Fibroblast of lung (primary cell): ENCODE measurements around the gene USP53. TPM values are rescaled to one million over a fixed set of nuclear protein-coding genes. Genes with fewer than 3 reads are reported as not detected.

Experiments used
- DNase-seq, 2 donors: peaks; one replicate each; pipeline versions ENCODE4 v3.0.0 to v3.0.0-alpha.2; 2010; ENCODE audit warnings: low read depth in 2 of 2
- H2AFZ ChIP-seq: 2 replicates; pipeline ENCODE4 v1.5.1; 2012; ENCODE audit warnings: low read length, control low read depth, inconsistent platforms
- H3K27ac ChIP-seq: 2 replicates; pipeline ENCODE4 v1.5.1; 2011; ENCODE audit warnings: low read length, control low read depth; ENCODE audit not compliant: insufficient read depth
- H3K27me3 ChIP-seq: 2 replicates; pipeline ENCODE4 v1.5.1; 2011; ENCODE audit warnings: mild to moderate bottlenecking, low read length; ENCODE audit not compliant: control insufficient read depth, insufficient read depth
- H3K36me3 ChIP-seq: 2 replicates; pipeline ENCODE4 v1.5.1; 2011; ENCODE audit warnings: low read length; ENCODE audit not compliant: control insufficient read depth, insufficient read depth
- H3K4me1 ChIP-seq: 2 replicates; pipeline ENCODE4 v1.5.1; 2011; ENCODE audit warnings: low read length; ENCODE audit not compliant: control insufficient read depth, insufficient read depth; ENCODE audit errors: extremely low read depth
- H3K4me2 ChIP-seq: 2 replicates; pipeline ENCODE4 v1.5.1; 2011; ENCODE audit warnings: low read length, control low read depth; ENCODE audit not compliant: insufficient read depth; ENCODE audit errors: extremely low read depth
- H3K4me3 ChIP-seq, 4 experiments: fragments of 200-600 bp in 1 of 4; sonication (generic) in 1 of 4; replicated peaks in 1 of 4; 2 replicates each; pipeline ENCODE4 v1.5.1; 2011 to 2016; ENCODE audit warnings: low read length in 4 of 4, low read depth in 3 of 4, mild to moderate bottlenecking in 3 of 4, control low read depth in 2 of 4, inconsistent platforms in 1 of 4, mixed read lengths in 1 of 4; ENCODE audit not compliant: insufficient read depth in 1 of 4; ENCODE audit errors: control extremely low read depth in 1 of 4
- H3K79me2 ChIP-seq: 2 replicates; pipeline ENCODE4 v1.5.1; 2012; ENCODE audit warnings: mild to moderate bottlenecking, low read length, inconsistent platforms; ENCODE audit not compliant: control insufficient read depth, insufficient read depth
- H3K9ac ChIP-seq: 2 replicates; pipeline ENCODE4 v1.5.1; 2011; ENCODE audit warnings: mild to moderate bottlenecking, low read length, control low read depth; ENCODE audit not compliant: insufficient read depth
- H3K9me3 ChIP-seq: 2 replicates; pipeline ENCODE4 v1.5.1; 2012; ENCODE audit warnings: low read depth, low read length; ENCODE audit not compliant: control insufficient read depth, insufficient read depth
- H4K20me1 ChIP-seq: 2 replicates; pipeline ENCODE4 v1.5.1; 2011; ENCODE audit warnings: low read length; ENCODE audit not compliant: control insufficient read depth, insufficient read depth; ENCODE audit errors: extremely low read depth
- CTCF ChIP-seq, 2 donors: IDR thresholded peaks in 1 of 2; conservative IDR thresholded peaks in 1 of 2; 1 replicate in 1 of 2; 2 replicates in 1 of 2; pipeline ENCODE4 v1.5.1; 2011 to 2012; ENCODE audit warnings: low read length in 2 of 2, control low read depth in 1 of 2, inconsistent platforms in 1 of 2, low read depth in 1 of 2, mild to moderate bottlenecking in 1 of 2
- EZH2 ChIP-seq: IDR thresholded peaks from 2 replicates; pipeline ENCODE4 v1.5.1; 2012; ENCODE audit warnings: low read length, control low read depth, mild to moderate bottlenecking; ENCODE audit errors: missing control alignments
- polyA plus RNA-seq, 2 donors: library from polyadenylated mRNA; depleted of rRNA in 1 of 2; stranded (reverse) in 1 of 2; unstranded in 1 of 2; fragments of >200 nt; gene quantifications; 2 replicates each; pipeline ENCODE4 v1.2.1, GENCODE V29; 2011 to 2012; ENCODE audit warnings: missing spikeins in 1 of 2
- total RNA-seq: library from RNA; depleted of rRNA; stranded (reverse); fragments of >200 nt; gene quantifications from 2 replicates; pipeline ENCODE4 v1.2.1, GENCODE V29; 2014

Gene USP53
- total and polyA plus RNA-seq, 2 donors (not counting 1 experiment from before 2014, with no cell fraction given): 55.7 to 102 TPM

DNA sequence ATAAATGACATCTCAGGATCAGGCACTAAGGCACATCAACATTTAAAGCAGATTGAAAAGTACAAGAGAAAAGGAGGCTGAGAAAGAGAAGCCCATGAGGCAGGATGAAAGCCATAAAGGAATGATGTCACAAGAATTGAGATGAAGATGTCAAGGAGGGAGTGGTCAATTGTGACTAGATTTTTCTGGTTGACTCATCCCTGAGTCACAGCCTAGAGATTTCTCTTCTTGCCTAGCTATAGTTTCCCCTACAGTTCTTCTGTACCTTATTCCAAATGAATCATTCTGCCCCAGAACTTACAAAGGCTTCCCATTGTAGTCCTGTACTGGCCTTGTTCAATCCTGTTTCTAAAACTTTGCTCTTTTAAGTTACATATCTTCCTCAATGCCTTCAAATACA is 3.4 kb upstream of the USP53 start:
- no peak overlapping the region for H2AFZ ChIP-seq

GRCh38 chr4:119209586-119209985 is 2.9 kb upstream of the USP53 start:
- peaks cover 25% of the 10 kb centered on the region for H3K4me1 ChIP-seq
- no peak overlapping the region for H3K4me2 ChIP-seq
- no peak overlapping the region for H3K4me3 ChIP-seq
- no peaks in the 10 kb centered on the region for H3K36me3 ChIP-seq
- no peaks in the 10 kb centered on the region for H3K9me3 ChIP-seq
- no peak for DNase-seq
- H3K27ac ChIP-seq: peak overlapping the region; percentile 80
- H4K20me1 ChIP-seq: no peaks in the 10 kb centered on the region
- TF ChIP-seq CTCF (conservative IDR thresholded peaks at IDR 0.05 in 1 of 2, IDR thresholded peaks at IDR 0.05 in 1 of 2; ENCODE audit: low read depth in 1 of 2, low read length in 2 of 2) (no peak), EZH2 (no peak)
- no peak overlapping the region for H2AFZ ChIP-seq
- H3K9ac ChIP-seq: no peak overlapping the region
- H3K79me2 ChIP-seq: peaks cover 19% of the 10 kb centered on the region
- H3K27me3 ChIP-seq: no peaks in the 10 kb centered on the region

More for the DNA sequence above, 3.4 kb upstream of the USP53 start:
- DNase-seq: peak; percentile 90 to 94
- Histone ChIP-seq H3K79me2 (peaks cover 15% of the 10 kb centered on the region), H3K4me1 (peaks cover 25% of the 10 kb centered on the region), H3K27me3 (no peaks in the 10 kb centered on the region), H3K4me3 (no peak overlapping the region), H3K4me2 (no peak overlapping the region), H3K9ac (no peak overlapping the region), H3K27ac (peak overlapping the region; percentile 80), H3K36me3 (no peaks in the 10 kb centered on the region), H3K9me3 (no peaks in the 10 kb centered on the region), H4K20me1 (no peaks in the 10 kb centered on the region)
- TF ChIP-seq CTCF (conservative IDR thresholded peaks at IDR 0.05 in 1 of 2, IDR thresholded peaks at IDR 0.05 in 1 of 2; ENCODE audit: low read depth in 1 of 2, low read length in 2 of 2): no peak
- no peak for TF ChIP-seq EZH2

- Histone ChIP-seq H3K4me1 (peaks cover 25% of the 10 kb centered on the region), H2AFZ (no peak overlapping the region), H4K20me1 (no peaks in the 10 kb centered on the region), H3K27ac (peak overlapping the region; percentile 20), H3K27me3 (no peaks in the 10 kb centered on the region), H3K9ac (no peak overlapping the region), H3K4me3 (peak overlapping the region in 2 of 4 experiments; percentile 88 to 99), H3K4me2 (peak overlapping the region; percentile 89), H3K36me3 (no peaks in the 10 kb centered on the region), H3K9me3 (no peaks in the 10 kb centered on the region), H3K79me2 (peaks cover 26% of the 10 kb centered on the region)
- no peak for TF ChIP-seq EZH2
- TF ChIP-seq CTCF (conservative IDR thresholded peaks at IDR 0.05 in 1 of 2, IDR thresholded peaks at IDR 0.05 in 1 of 2; ENCODE audit: low read depth in 1 of 2, low read length in 2 of 2): no peak
- peak in 1 of 2 donors; percentile 41 for DNase-seq
These were observed 1.7 kb upstream of the USP53 start for GRCh38 chr4:119210775-119211174.
